Stimulated activated CD4-positive, alpha-beta T cell treated with anti-CD3 and anti-CD28 coated beads, TNF-alpha, amount 100 ng/mL, for 24 hours (primary cell): ENCODE data around the gene PVALEF.

Source experiments
- DNase-seq, 3 experiments: peaks; one replicate each; pipeline ENCODE4 v3.0.0-alpha.2; 2020; ENCODE audit warnings: low read depth in 3 of 3

The PVALEF gene

DNA sequence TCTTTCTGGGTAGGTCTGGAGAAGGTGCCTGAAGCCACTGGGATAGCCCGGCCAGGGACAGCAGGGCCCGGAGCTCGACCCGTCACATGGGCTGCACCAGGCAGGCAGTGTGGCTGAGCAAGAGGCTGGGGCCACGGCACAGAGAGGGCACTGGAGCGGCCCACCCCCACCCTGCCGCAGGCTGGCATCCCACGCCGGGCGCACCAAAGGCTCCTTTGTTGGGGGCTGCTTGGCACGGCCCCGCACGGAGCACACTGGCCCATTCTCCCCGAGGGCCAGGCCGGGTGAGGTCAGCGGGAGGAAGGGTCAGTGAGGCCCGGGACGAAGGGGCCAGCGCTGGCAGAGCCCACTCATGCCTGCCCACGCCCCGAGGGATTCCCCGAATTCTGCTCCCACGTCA lies 36.5 kb upstream of the PVALEF start:
- DNase-seq: no peak

DNA sequence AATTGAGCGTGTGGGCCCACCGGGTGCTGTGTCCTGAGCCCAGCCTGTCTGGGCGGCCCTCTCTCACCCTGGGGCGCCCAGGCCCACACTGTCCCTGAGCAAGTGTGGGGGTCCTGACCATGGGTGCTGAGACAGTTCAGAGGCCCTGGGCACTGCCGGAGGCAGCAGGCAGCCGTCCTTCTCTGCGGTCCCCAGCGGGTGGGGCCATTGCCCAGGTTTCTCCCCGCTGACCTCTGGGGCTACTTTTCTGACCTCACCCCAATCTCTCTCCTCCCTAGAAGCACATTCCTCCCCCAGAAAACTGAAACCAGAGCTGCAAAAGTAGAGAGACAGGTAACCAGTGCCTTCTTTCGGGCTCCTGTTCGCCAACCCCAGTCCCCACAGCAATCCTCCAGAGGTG lies 36.0 kb upstream of the PVALEF start:
- no peak for DNase-seq

DNA sequence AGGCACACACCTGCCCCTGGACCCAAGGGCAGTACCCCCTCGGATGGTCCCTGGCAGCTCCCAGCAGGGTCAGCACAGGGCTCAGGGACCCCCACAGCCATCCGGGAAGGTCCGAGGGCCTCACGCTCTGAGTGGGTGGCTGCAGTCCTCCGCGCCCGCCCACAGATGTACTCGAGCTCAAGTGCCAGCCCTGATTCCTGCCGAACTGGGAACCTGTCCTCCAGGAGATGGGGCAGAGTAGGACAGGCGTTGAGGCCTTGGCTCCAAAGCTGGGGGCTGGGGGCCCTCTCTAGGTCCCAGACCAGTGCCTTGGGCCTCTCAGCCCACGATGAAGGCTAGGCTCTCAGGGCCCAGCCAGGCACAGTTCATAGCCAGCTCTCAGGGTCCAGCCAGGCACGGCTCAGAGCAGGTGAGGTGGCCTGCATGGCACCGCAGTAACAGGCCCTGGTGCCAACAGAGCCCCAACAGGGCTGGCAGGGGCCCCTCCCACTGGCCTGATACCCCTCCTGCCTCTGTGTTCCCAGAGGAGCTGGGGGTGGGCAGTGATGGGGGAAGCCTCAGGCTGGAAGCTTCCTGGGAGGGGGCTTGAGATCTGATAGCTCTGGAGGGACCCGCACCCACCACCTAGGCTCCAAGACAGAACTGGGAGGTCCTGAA lies 35.5 kb upstream of the PVALEF start:
- no peak for DNase-seq

DNA sequence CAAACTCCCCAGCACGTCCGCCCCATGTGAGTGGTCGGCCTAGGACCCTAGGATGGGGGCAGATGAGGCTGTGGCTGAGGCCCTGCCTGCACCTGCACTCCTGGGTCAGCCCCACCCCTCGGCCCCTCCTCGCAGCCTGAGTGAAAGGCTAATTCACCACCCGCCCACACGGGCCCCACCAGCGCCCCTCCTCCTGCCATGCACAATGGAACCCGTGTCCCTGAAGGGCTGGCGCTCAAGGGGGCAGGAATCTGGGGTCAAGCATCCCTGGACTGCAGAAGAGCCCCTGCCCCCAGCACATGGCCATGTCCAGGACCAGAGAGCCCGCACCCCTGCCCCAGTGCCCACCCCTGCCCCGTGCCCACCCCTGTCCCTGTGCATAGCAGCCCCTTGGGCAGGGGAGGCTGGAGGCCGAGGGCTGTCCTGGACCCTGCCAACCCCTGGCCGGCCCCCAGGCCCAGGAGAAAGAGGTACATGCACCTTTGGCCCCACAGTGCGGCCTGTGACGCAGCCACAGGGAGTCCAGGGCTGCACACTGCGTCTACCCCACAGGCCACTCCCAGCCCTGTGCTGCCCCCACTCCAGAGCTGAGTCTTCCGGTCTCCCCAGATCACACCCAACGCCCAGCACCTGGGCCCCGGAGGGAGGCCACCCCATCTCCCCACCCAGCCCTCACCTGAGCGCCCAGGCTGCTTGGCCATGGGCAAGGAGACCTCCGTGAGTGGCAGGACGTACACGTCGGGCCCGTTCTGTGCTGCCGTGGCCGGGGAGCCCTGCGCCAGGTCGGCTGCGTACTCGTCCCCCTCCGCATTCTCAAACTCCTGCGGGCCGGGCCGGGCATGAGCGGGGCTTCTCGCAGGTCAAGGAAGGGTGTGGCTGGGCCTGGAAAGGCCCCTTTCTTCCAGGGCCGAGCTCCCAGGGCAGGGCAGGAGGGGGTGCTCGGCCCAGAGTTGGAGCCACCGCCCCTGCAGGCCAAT lies 34.6 kb upstream of the PVALEF start:
- DNase-seq: no peak

DNA sequence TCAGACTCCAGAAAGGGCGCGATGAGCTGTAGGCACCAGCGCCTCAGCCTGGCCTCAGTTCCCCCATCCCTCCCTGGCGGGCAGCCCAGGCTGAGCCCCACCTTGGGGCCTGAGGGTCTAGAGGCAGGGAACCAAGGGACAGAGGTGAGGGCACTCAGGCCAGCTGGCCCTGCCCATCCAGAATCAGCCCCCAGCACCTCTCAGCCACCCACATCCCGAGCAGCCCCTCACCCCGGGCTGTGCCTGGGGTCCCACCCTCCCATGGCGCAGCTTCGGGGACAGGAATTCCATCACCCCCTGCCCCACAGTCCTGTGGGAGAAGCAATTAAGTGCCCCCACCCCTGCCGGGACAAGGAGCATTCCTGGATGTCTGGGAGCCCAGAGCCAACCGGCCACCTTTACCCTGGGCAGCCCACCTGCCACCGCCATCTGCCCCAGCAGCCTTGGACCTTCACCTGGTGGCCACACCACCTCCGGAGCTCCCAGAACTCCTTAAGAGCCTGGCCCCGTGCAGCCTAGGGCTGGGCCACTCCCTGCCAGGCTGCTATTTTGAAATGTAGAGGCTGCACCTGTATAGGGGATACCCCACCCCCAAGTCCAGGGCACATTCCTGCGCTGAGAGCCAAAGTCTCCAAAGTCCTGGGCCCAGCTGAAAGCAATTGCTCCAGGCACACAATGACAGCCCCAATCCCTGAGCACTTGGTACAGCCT lies 33.7 kb upstream of the PVALEF start:
- no peak for DNase-seq

DNA sequence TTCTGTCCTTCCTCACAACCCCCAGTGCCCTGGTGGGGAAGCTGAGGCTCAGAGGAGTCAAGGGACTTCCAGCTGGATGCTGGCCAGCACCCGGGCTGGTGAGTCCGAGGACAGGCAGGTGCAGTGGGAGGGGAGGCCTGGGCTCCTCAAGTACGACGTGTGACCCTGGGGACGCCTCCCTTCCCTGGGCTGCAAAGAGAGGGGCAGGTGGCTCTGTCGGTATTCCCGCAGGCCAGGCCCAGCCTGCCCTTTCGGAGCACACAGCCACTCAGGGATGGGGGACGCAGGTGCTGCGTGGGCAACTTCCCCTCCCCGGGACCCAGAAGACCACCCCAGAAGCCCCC lies 33.1 kb upstream of the PVALEF start:
- no peak for DNase-seq

DNA sequence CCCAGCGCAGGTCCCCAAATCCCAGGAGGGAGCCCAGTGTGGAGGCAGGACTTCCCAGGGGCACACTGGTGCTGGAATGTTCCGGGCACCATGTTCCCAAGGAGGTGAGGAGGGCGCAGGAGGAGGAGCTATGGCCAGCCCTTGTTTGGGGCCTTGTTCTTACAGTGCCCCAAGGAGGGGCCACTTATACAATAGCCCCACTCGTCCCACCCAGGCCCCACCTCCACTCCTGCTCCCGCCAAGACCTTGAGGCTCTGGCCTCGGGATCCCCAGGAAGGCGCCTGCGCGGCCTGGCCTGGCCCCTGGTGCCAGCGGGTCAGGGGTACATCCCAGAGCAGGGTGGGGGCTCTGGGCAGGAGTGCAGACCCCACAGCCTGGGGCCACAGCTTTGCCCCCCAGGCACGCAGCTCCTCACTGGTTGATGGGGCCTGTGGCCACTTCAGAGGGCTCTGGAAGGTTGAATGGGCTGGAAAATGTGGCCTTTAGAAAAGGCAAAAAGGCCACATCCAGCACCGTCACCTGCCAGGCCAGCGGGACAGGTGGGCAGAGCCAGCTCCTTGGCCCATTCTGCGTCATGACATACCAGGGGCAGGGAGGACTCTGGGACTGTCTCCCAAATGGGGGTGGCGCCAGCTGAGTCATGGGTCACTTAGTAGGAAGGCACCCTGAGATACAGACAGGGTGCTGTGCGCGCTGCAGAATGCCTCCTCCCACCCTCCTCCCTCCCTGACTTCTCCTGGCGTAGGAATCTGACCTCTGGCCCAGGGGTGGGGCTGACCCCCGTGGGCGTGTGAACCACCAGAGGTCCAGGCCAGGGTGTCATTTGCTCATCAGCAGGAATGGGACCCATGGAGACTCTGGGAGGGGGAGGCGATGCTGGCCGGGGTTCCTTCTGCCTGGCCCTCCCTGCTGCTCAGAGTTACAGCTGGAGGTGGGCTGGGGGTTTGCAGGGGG lies 32.3 kb upstream of the PVALEF start:
- DNase-seq: no peak

DNA sequence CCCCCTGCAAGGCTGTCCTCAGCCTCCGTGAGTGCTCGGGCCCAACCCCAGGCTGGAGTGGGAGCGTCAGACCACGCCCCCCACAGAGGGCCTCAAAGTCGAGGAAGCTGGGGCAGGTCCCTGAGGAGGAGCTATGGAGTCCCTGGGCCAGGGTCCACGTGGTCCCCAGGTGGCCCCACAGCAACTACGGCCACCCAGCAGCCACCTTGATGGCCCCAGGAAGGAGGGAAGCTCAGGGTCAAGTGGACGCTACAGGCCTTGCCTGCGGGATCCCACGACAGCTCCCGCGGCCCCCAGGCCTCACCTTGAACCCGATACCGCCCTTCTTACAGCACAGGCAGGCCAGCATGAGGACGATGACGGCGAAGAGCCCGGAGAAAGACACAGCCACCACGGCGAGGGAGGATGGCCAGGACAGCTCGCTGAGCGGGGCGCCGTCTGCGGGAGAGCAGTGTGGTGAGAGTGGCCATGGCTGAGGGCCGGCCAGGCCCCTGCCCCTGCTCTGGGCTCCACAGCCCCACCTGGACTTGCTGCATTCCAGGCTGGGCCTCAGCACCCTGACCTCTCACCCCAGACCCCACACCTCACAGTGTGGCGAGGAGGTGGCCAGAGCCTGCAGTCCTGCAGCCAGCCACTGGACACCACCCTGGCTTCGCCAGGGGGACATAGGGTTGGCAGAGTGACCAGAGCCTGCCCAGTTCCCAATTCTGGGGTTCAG lies 31.1 kb upstream of the PVALEF start:
- no peak for DNase-seq

DNA sequence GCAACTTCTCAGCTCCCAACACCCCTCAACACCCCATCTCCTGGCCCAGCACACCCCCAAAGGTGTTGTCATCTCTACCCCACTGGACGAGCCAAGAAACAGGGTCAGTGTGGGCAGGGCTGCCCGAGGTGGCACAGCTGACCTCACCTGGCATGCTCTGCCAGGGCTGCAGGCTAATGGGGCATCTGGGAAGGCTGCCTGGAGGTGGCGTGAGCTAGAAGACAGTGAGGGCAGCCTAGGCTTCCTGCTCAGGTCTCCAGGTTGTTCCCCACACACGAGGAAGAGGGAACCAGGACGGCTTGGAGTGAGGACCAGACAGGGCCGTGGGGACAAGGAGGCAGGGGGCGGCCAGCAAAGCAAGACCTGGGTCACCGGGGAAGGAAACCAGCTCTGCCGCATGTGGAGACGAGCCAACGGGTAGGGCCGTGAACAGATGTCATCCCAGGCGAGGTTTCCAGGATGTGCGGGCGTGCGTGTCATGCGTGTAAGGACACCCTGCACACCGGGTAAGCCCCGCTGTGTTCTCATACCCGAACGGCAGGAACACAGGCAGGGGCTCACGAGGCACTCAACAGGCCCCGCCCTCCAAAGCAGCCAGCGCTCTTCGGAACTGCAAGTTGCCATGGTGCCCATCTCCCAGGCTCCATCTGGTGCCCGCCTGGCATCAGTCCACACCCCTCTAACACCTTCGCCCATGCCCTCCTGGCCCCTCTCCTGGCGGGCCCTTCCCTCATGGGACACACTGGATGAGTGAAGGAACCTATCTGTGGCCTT lies 29.6 kb upstream of the PVALEF start:
- no peak for DNase-seq

DNA sequence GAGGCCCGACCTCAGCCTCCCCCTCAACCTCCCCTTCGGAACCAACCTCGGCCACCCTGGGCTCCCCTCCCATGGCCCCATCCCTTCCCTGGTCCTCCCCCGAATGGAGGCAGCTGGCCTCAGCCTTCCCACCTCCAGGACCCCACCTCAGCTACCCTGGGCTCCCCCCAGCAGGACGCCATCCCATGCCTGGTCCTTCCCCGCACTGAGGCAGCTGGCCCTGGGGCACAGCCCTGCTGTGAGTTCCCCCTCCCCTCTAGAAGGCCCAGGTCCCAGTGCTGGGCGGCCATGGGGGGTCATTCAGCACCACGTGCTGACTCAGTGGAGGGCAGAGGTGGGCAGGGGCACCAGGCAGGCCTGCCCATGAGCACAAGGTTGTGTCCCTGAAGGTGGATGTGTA lies 28.9 kb upstream of the PVALEF start:
- no peak for DNase-seq

DNA sequence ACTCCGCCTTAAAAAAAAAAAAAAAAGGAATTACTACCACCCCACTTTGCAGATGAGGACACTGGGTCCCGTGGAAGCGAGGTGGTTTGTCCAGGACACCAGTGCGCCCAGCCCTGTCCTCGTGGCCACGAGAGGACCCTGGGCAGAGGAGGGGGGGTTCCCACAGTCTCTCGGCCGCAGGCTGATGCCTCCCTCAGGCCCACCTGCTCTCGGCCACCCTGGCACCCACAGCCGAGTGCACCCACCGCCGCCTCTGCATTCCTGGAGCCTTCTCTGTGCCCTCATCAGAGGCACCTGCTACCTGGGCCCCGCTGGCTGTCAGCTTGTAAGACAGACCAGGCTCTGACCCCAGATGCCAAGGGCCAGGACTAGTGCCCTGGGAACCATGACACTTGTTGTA lies 28.1 kb upstream of the PVALEF start:
- no peak for DNase-seq

DNA sequence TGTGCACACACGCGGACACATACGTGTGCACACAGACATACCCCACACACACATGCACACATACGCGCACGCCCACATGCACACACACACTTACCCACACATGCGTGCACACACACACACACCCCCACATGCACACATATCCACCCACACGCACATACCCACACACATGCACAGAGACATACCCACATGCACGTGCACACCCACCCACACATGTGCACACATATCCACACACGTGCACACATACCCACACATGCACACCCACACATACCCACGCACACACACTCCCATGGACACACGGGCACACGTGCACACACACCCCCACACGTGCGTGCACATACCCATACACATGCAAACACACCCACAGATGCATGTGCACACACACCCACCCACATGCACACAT lies 27.2 kb upstream of the PVALEF start:
- no peak for DNase-seq

DNA sequence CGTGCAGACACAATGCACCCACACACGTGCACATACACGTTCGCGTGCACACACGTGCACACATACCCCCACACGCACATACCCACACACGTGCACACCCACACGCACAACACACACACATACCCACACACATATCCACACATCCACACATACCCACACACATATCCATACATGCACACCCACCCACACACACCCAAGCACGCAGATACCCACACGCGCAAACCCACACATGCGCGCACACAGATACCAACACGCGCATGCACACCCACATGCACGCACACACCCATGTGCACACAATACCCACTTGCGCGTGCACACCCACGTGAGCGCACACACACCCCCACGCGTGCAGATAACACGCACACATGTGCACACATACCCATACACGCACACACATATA lies 26.8 kb upstream of the PVALEF start:
- no peak for DNase-seq

DNA sequence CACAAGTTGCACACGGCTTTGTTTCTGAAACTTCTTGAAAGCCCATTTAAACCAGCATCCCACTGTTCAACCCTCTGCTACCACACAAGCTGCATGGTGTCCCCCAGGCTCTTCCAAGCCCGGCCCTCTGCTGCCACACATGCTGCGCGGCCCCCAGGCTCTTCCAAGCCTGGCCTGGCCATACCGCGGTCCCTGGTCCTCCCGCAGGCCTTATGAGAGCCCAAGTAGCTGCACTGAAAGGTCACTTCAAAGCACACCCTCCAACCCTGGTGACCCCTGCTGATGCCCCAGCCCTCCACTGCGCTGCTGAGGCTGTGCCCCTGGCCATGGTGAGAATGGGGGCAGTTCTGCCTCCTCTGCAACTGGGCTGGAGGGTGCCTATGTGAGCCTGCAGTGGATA lies 25.9 kb upstream of the PVALEF start:
- no peak for DNase-seq

DNA sequence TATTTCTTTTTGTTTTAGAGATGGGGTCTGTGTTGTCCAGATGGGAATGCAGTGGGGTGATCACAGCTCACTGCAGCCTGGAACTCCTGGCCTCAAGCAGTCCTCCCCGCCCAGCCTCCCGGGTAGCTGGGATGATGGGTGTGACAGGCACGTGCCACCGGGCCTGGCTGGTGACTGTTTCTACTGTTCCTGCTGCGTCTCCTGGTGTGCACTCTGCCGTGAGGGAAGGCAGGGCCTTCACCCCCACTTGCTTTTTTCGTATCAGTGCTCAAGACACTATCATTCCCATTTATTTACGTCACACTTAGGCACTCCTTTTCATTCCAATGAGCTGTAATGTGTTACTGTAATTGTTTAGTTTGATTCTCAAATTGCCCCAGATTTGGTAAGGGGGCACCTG lies 25.3 kb upstream of the PVALEF start:
- no peak for DNase-seq

DNA sequence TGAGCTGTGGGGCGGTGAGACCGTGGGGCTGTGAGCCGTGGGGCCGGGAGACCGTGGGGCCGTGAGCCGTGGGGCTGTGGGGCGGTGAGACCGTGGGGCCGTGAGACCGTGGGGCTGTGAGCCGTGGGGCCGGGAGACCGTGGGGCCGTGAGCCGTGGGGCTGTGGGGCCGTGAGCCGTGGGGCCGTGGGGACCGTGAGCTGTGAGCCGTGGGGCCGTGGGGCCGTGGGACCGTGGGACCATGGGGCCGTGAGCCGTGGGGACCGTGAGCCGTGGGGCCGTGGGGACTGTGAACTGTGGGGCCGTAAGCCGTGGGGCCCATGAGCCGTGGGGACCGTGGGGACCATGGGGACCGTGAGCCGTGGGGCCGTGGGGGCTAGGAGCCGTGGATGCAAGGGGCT lies 24.6 kb upstream of the PVALEF start:
- no peak for DNase-seq

DNA sequence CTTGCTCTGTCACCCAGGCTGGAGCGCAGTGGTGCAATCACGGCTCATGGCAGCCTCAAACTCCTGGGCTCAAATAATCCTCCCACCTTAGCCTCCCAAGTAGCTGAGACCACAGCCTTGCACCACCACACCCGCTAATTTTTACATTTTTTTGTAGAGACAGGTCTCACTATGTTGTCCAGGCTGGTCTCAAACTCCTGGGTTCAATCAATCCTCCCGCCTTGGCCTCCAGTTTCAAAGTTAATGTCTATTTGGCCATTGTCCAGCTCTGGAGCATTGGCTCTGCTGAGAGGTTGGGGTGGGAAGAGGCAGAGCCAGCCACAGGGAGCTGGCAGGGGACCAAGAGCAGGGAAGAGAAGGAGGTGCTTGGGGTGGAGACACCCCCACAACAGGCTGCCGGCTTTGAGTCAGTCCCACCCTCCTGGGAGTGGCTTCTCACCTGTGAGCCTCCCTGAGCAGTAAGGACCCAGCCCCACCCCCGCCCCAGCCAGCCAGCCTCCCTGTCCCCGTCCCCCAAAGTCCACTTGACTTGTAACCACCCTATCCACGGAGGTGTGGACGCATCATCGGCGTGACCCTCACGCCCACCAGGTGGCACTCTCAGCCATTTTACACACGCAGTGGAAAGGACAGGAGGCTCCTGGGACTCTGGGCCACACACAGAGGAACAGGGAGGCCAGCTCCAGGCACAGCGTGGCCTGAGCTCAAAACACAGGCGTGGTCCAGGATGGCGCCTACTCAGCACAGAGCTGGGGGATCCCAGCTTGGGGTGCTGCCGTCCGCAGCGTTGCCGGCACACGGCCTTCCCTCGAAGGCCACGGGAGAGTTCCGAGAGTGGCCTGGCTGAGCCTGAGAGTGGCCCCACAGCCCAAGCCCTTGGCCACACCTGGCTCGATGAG lies 22.8 kb upstream of the PVALEF start:
- peak; percentile 22 to 58 (median 24) for DNase-seq

DNA sequence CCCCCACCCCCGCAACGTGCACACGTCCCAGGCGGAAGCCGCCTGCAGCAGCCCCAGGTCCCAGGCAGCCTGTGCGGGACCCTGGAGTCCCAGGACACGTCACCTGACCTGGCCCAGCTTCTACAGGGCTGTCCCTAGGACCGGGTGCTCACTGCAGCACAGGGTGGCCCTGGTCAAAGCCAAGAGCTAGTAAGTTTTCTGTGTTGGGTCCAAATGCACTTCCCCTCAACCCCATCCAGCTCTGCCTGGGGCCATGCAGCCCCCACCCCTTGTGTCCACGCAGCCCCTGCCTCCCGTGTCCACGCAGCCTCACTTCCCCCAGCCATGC lies 22.1 kb upstream of the PVALEF start:
- DNase-seq: no peak

DNA sequence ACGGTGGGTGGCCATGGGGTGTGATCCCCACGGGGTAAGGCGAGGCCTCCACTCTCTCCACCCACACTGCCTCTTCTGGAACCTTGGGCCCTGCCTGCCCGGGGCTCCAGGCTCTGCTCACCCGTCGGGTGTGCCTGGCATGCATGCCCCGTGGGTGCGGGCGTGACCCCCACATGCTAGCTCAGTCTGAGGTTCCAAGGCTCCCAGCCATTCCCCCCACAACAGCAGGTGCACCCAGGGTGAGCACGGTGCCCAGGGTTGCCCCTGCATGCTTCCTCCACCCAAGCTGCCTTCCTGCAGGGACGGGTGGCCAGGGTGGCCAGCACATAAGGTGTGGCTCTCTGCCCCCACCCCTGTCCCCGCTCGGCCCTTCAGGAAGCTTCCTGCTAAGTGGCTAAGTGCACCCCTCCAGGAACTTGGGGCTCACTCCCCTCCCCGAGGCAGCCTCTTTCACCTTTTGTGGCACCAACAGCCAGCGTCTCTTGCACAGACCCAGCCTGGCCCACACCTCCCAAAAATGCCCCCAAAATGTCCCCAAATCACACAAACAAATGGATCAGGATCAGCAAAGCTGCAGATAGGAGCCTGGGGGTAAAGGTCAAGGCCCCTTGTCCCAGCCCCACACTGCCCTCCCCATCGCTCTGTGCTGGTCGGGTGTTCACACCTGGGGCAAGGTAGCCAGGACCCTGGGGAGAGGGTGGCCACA lies 21.4 kb upstream of the PVALEF start:
- DNase-seq: no peak
